AG10803 (cell line): ENCODE measurements around the gene GNG8.

Source experiments
- DNase-seq: peaks from one replicate; pipeline ENCODE4 v3.0.0; 2010; ENCODE audit warnings: low read depth
- H3K4me3 ChIP-seq: 2 replicates; pipeline ENCODE4 v1.5.1; 2011; ENCODE audit warnings: mild to moderate bottlenecking, low read length, control low read depth
- CTCF ChIP-seq: conservative IDR thresholded peaks from 2 replicates; pipeline ENCODE4 v1.5.1; 2011; ENCODE audit warnings: mild to moderate bottlenecking, low read length, control low read depth, inconsistent platforms

Gene GNG8

GRCh38 chr19:46602392-46603194 lies 33.4 kb downstream of the GNG8 start:
- H3K4me3 ChIP-seq = peak overlapping the region; percentile 96
- TF ChIP-seq CTCF = no peak
- no peak for DNase-seq

- peak within 1 kb of the TSS; percentile 96 for H3K4me3 ChIP-seq
- no peak for DNase-seq
- no peak for TF ChIP-seq CTCF
Measured at GRCh38 chr19:46601318-46602224, 34.4 kb downstream of the GNG8 start, which contains the start of gene CALM3. Gene CALM3, plus strand, starts transcription at chr19:46601330. Its CDS starts 105 bp downstream, at chr19:46601435.

DNA sequence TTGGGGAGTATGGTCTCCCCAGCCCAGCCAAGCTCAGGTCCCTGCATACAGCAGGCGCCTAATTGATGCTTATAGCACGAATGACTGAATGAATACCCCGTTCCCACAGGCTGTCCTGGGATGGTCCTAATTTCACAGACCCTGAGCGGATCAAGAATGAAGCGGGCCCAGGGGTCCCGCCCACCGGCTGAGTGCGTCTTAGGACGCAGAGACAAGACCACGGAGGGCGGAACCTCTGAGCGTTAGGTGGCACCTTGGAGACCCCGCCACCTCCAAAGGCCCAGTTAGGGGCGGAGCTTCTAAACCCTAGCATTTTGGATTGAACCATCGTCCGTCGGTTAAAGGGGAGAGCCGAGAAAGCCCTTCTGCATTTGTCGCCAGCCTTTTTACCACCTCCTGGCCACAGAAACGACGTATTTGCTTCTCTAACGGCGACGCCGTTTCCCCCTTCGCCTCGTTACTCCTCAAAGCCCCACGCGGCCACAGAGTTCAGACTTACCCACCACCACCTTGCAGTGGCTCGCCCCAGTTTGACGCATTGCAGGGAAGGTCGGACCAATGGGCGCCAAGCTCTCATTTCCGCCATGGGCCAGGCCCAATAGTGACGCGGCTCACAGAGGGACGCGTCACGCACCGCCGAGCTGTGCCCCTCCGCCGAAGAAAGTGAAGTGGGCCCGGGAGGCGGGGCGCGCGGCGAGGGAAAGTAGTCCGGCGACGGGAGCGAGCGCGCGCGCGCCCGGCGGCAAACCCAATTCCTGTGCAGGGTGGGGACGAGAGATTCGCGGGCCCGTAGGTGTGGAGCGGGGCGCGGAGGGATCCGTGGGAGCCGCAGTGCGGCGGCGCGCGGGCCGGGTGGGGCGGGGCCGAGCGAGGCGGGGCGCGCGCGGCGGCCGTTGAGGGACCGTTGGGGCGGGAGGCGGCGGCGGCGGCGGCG lies 35.4 kb downstream of the GNG8 start:
- peak; percentile 98 for DNase-seq
- TF ChIP-seq CTCF = no peak
- peak overlapping the region; percentile 96 for H3K4me3 ChIP-seq

DNA sequence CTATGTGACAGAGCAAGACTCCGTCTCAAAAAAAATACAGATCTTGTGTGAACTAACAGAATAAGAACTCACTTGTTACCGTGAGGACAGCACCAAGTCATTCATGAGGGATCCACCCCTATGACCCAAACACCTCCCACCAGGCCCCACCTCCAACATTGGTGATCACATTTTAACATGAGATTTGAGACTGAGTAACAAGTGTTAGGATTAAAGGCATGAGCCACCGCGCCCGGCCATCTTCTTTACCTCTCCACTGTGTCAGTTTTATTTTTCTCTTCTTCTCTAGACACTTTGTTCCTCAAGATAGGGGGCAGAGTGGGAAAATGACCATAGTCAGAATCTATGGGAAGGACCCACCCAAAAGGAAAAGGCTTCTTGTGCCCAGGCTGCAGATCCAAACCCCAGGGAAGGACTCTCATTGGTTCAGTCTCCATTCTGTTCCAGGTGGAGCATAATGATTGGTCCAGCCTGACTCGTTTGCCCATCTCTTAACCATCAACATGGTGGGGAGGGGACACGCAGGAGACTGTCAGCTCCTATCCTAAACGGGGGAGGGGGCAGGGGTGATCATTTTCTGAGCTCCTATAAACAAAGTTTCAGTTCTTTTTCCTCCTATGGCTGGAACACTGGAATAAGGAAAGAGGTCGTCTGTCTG lies 36.2 kb downstream of the GNG8 start:
- no peak for DNase-seq
- TF ChIP-seq CTCF = no peak
- peak overlapping the region; percentile 90 for H3K4me3 ChIP-seq

DNA sequence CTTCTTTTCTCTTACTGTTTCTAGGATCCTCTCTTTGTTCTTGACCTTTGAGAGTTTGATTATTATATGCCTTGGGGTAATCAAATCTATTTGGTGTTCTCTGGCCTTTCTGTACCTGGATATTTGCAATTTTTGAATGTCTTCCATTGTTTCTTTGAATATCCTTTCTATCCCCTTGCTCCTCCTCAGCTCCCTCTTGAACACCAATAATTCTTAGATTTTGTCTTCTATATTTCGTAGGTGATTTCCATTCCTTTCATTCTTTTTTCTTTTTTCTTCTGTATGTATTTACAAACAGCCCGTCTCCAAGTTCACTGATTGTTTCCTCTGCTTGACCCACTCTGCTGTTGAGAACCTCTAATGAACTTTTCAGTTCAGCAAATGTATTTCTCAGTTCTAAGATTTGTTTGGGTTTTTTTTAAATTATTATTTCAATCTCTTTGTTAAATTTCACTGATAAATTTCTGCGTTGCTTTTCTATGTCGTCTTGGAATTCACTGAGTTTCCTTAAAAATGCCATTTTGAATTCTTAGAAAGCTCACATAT lies 37.6 kb downstream of the GNG8 start:
- no peak for DNase-seq
- TF ChIP-seq CTCF = no peak
- H3K4me3 ChIP-seq = no peak overlapping the region

- no peak for TF ChIP-seq CTCF
- H3K4me3 ChIP-seq = no peak overlapping the region
- no peak for DNase-seq
Measured at GRCh38 chr19:46596008-46596407, 40.0 kb downstream of the GNG8 start.
